ENCODE measurements around the gene RPLP2.

DNA sequence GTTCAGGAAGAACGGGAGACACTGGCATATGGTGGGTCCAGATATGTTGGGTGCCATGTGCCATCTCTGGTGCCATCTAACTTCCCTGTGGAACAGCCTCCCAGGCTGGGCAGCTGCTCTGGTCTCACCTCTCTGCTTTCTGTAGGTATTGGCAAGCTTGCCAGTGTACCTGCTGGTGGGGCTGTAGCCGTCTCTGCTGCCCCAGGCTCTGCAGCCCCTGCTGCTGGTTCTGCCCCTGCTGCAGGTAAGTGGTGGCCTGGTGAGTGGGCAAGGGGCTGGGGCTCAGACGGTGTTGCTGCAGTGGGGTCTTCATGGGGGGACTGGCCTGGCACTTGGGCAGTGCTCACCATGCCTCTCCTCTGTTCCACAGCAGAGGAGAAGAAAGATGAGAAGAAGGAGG, 2.6 kb downstream of the RPLP2 start:
- no peak for TF ChIP-seq POLR2A (IDR thresholded peaks at IDR 0.05; ENCODE audit: low read depth, low read length)
- no peak for TF ChIP-seq TAF1 (IDR thresholded peaks at IDR 0.05; ENCODE audit: low read depth, low read length)
- TF ChIP-seq POLR2AphosphoS5 (IDR thresholded peaks at IDR 0.05; ENCODE audit: low read depth, low read length): peak; percentile 43; the same call in 1 of the 2 replicates

Data from GM12891 (cell line).